Activated gamma-delta T cell treated with anti-CD3 and anti-CD28 coated beads, Interleukin-2, amount 50 U/mL, for 16 hours (primary cell): ENCODE data around the gene FBN3.

ENCODE experiments used
- DNase-seq: peaks from one replicate; pipeline ENCODE4 v3.0.0-alpha.2; 2020; ENCODE audit warnings: low read depth

FBN3 gene

DNA sequence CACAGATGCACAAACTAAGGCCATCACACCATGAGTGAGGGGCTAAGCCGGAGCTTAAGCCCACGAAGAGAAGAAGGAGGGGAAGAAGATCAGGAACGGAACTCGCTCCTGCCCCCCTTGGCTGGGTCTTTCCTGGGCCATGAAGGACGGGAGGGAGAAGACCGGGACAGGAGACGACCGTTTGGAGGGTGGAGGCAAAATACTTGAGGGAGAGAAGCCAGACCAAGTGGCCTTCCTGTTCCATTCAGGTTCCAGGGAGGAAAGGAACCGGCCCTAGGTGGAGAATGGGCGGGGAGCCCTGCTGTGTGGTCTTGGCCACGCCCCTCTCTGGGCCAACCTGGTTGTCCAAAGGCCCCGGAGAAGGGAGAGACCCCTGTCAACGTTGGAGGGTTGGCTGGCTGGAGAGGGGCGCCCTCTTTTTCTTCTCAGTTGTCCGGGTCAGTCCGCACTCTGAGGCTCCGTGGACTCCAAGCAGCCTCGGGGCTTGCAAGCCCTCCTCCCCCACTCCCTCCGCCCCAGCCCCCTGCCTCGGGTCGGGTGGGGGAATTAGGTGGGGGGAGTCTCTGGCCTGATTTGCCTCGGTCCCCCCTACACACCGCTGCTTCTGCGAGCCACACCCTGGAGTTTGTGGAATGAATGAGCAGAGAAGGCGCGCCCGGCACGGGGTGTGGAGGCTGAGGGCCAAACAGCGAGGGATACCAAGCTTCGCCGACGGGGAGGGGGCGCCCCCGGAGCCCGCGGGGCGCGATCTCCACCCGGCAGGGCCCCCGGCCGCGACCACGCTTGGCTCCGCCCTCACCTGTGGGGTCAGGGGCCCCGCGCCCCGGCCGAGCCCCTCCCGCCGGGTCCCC lies 757 bp downstream of the FBN3 start:
- no peak for DNase-seq

DNA sequence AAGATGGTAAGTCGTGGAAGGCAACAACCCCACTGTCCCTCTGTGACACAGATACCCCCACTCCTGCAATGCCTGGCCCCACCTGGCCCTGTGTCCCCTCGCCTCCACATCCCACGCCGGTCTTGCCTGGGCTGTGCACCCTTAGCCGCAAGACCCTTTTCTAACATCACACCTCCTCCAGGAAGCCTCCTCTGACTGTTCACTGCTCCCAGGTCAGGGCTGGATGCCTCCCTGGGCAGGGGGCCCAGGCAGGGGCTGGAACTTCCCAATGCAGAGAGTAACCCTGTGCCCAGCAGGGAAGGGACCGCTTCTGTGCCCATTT lies 1.3 kb downstream of the FBN3 start:
- no peak for DNase-seq

DNA sequence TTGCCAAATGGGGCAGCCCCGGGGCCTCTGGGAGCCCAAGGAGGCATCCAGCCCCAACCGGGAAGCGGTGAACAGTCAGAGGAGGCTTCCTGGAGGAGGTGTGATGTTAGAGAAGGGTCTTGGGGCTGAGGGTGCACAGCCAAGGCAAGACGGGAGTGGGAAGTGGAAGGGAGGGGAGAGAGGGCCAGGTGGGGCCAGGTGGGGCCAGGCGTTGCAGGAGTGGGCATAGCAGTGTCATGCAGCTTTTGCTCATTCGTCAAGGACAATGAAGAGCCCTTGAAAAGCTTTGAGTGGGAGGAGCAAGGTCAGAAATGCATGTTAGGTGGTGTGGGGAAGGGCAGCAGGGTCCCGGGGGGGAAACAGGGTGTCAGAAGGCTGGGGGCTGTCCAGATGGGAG lies 1.8 kb downstream of the FBN3 start:
- DNase-seq: no peak

DNA sequence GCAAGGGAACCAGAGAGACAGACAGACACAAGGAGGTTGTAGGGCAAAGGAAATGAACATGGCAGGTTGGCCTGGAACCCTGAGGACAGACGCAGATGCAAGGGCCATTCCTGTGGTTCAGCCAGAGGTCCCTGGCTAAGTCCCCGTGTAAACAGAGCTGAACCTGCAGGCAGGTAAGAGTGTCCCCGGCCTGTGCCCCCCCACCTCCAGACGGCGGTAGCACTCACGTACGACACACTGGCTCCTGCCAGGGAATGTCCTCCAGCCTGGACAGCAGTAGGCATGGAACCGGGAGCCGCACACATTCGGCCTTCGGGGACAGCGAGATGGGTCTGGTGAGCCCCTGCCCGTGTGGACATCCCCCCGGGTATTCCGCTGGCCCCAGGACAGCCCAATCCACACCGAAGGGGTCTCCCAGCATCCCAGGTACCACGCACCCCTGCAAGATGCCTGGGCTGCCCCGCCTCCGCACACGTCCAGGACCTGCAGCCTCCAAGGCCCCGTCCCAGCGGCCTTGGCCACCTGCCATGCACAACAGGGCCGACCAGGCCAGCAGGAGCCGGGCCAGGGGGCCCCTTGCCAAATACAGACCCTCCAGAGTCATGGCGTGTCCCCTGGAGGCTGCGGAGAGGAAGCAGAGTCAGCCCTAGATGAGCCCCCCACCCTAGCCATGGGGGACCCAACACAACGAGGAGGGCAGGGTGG lies 2.4 kb downstream of the FBN3 start:
- DNase-seq: no peak

DNA sequence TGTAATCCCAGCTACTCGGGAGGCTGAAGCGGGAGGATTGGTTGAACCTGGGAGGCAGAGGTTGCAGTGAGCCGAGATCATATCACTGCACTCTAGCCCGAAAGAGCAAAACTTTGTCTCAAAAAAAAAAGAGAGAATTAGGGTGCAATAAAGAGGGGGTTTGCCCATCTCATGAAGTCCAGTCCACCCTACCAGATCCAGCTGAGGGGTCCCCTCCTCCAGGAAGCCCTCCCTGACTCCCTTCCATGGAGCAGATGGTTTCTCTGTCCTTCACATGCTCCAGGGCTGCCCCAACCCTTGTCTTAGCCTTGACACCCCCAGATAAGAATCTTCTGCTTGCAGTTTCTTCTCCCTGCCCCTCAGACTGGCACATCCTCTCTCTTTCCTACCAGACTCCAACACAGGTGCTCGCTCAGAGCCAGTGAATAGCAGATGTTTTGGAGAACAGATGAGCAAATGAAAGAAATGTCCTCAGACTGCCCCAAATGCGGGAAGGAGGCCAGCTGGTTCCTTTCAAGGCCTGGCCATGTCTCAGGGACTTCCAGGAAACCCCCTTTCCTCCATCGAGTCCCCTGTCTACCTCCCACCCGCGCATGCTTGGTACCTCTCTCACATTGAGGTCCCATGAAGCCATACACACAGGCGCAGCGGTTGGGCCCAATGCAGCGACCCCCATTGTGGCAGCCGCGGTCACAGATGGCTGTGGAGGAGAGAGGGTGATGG lies 5.0 kb downstream of the FBN3 start:
- DNase-seq: no peak

DNA sequence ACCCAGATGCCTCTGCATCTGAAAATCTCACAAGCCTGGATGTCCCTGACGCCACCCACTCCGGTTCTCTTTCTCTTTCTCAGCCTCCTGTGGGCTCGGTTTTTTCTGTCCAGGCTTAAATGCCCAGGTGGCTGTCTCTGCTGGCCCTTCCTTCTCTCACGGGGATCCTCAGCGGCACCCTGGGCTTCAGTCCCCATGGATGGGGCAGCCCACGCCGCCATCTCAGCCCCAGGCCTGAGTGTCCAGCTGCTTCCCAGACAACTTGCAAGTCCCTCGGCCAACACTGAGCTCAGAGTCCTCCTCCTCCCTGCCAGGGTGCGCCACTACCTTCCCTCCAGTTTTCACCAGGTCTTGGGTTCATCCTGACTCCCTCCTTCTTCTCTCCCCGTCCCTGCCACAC lies 6.4 kb downstream of the FBN3 start:
- no peak for DNase-seq

DNA sequence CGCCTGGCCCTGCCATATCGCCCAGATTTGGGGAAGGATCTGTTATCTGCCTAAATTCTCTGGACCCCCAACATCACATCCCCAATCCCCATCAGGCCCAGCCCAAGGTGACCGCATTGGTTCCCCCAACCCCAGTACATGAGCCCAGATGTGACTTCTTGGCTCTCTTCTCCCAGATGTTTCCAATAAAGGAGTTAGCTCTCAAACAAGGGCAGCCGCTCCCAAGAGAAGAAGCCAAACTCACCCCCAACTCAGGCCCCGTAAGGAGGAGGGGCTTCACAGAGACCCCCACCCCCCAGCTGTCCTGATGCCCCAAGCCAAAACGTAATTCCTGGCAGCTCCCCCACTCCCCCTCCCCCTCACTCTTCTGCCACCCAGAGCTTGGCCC lies 6.9 kb downstream of the FBN3 start:
- no peak for DNase-seq

DNA sequence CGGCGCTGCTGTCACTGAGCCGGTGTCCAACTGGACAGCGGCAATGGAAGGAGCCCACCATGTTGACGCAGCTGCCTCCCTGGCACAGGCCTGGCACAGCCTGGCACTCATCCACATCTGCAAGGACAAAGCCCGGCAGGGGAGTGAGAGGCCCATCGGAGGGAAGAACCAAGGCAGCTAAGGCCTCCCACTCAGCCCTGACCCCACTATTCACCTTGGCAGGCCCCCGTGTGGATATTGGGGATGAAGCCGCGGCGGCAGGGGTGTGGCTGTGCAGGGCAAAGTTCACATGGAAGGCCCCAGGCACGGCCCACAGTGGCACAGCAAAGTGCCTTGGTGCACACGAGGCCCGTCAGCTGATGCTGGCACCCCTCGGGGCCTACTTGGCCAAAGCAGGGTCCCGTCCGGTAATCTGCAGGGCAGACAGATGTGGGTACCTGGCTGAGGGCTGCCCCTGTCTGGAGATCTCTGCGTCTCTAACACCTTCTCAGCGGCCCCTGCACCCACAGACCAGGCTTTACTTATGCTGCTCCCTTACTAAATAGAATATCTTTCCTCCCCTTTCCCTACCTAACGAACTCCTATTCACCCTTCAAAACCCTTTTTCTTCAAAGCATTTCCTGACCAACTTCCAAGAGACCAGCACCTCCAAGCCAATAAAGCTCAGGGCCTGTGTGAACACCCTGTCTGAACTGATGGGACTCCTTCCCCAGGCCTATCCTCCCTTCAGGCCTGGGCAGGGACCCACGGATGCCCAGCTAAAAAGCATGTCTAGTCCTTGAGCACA lies 7.5 kb downstream of the FBN3 start:
- no peak for DNase-seq

DNA sequence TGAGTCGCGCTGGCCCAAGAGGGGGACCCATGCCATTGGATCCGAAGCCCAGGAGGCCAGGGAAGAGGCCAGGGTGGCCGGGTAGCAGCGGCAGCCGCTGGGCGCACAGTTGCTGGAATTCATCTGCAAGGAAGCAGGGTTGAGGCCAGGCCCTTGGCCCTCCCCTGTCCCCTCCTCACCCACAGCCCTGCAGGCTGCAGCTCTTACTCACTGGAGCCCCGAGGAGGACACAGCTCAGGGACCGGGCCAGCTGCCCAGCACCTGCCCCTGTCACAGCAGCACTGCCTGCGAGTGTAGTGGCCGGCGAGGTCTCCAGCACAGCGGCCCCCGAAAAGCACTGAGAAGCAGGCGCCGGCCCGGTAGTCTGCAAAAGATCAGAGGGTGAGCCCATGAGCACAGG lies 11.2 kb downstream of the FBN3 start:
- DNase-seq: no peak

DNA sequence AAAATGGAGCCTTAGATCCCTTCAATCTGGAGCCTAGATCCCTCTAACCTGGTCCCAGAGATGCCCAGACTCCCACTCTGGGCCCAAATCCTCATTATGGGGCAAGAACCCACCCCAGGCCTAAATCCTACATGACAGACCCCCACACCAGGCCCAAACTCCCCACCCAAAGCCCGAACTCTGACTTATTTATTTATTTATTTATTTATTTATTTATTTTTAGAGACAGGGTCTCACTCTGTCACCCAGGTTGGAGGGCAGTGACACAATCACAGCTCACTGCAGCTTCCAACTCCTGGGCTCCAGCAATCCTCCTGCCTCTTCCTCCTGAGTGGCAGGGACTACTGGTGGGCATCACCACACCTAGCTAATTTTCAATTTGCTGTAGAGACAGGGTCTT lies 12.0 kb downstream of the FBN3 start:
- DNase-seq: no peak

DNA sequence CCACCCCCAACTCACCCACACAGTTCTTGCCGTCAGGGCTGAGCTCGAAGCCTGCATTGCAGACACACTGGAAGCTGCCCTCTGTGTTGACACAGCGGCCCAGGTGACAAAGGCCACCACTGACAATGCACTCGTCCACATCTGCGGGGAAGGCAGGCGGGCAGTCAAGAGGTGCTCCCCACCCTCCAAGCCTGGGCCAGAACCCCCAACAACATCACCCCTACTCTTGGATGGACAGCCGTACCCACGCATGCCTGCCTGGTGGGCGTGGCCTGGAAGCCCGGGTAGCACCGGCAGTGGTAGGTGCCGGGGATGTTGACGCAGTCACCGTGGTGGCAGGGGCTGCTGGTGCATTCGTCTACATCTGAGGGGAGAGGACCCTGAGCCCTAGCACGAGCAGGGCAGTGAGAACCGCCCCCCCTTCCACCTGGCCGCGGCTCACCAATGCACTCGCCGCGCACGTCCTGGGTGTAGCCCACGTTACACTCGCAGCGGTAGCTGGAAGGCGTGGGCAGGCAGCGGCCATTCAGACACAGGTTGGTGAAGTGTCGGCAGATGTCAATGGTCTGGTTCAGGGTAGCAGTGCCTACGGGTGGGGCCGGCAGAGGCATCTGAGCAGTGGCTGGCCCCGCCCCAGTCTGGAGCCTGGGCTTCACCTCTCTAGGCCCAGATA lies 13.3 kb downstream of the FBN3 start:
- DNase-seq: no peak

DNA sequence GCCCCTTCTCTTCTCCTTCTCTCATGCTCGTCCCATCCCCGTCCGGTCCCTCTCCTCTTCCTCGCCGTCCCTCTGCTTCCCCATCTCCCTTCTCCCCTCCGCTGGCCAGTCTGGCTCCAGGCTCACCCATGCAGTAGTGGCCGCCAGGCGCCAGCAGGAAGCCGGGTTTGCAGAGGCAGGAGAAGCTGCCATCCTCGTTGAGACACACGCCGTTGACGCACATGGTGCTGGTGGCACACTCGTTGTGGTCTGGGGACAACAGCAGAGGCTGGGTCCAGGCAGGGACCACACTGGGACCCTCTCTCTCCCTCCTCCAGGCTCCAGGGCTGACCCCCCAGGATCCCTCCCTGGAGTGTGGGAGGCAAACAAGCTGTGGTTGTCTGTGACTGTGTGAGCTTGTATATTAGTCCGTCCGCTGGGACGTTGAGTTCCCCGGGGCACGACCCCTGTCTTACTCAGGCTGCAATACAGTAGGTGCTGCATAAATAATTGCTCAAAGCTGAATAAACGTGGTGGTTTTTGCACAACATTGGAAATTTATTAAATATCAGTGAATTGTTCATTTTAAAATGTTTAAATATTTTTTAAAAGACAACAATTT lies 16.4 kb downstream of the FBN3 start:
- DNase-seq: no peak

DNA sequence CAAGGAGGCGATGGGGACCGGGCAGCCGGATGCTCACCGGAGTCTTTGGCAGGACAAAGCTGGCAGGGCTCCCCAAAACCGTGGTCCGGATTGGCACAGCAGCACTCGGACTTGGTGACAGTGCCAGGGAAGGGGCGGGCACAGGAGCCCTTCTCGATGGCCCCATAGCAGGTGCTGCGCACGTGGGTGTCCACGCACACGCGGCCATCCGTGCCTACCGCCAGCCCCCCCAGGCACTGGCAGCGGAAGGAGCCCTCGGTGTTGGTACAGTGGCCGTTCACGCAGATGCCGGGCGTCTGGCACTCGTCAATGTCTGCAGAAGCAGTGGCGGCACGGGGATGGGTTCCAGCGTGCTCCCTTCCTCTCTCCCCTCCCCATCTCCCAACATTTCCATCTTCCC lies 17.9 kb downstream of the FBN3 start:
- no peak for DNase-seq

DNA sequence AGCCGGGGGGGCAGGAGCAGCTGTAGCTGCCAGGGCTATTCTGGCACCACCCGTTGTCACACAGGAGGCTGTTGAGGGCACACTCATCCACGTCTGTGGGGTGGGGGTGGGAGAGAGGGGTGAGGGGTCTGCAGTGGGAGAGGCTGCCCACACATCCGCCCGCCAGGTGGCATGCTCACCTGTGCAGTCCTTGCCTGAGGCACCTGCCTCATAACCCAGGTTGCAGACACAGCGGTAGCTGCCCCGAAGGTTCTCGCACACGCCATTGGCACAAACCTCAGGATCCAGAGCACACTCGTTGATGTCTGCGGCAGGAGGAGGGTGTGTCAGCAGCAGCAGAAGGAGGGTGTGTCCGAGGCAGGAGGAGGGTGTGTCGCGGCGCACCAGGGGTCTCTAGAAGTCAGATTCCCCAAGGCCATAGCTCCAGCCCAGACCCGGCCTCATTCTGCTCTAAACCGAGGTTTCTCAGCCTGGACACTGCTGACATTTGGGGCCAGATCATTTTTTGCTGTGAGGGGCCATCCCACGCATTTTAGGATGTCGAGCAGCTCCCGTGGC lies 20.3 kb downstream of the FBN3 start:
- DNase-seq: no peak

DNA sequence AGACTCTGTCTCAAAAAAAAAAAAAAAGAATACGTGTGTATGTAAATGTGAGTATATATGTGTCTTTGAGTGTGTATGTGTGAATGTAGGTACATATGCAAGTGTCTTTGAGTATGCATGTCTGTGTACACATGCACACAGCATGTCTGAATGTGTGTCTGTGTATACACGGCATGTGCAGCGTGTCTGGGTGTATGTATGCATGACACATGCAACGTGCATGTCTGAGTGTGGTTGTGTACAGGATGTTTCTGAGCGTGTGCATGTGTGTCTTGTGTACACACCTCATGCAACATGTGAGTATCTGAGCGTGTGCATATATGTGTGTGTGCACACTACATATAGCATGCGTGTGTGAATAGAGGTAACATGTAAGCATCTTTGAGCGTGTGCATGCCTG lies 20.8 kb downstream of the FBN3 start:
- no peak for DNase-seq

DNA sequence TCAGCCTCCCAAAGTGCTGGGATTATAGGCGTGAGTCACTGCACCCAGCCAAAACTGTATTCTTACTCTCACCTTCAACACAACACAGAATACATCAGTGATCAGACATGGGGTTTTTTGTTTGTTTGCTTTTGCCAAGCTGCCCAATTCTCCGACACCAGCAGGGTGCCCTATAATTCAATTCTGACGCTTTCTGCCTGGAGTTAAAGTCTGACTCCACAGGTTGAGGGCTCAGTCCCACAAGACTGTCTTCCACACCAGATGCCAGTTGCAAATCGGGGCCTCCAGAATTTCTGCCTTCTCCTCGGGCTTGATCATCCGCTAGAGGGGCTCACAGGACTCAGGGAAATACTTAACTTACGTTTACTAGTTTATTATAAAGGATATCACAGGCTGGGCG lies 22.1 kb downstream of the FBN3 start:
- no peak for DNase-seq

DNA sequence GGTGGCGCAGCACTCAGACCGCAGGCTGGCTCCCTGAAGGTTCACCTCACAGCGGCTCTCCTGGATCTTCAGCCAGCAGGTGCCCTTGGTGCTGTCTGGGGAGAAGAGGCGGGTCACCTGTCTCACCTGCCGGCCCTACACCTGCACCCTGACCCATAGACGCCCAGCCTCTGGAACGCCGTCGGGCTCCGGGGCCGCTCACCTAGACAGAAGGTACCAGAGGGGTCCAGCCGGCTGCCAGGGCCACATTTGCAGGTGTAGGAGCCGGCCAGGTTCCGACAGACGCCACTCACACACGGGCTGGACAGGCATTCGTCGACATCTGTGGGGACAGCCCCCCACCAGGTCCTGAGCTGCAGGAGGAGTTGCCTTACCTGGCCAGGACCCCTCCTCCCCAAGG lies 22.9 kb downstream of the FBN3 start:
- no peak for DNase-seq

DNA sequence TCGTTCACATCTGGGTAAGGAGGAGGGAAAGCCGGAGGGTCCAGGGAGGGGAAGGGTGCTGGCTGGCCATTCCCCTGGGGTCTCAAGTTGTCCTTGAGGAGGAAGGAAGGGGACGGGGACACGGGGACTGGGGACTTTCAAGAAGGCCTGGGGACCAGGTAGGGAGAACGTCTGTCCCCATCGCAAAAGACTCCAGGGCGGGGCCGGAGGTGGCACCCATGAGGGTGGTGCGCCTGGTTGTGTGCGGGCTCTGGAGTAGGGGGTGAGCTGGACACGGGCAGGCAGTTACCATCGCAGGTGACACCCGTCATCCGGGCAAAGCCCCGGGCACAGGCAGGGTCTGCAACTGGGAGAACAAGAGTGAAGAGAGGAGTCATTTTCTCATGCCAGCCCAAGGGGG lies 23.4 kb downstream of the FBN3 start:
- DNase-seq: no peak

DNA sequence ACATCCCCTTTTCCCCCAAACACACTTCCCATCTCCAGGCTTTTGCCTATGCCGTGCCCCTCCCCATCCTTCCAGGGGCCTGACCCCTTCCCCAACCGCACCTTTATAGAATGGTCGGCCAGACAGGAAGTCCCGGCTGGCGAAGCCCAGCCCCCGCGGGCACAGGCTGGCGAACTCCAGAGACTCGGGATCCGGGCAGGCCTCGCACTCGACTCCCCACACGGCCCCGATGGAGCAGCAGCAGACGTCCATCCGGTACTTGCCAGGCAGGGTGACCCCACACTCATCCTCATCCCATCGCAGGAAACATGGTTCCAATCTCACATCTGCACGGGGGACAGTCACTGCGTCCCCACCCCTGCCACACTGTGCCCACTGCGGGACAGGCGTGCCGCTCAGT lies 25.7 kb downstream of the FBN3 start:
- no peak for DNase-seq

DNA sequence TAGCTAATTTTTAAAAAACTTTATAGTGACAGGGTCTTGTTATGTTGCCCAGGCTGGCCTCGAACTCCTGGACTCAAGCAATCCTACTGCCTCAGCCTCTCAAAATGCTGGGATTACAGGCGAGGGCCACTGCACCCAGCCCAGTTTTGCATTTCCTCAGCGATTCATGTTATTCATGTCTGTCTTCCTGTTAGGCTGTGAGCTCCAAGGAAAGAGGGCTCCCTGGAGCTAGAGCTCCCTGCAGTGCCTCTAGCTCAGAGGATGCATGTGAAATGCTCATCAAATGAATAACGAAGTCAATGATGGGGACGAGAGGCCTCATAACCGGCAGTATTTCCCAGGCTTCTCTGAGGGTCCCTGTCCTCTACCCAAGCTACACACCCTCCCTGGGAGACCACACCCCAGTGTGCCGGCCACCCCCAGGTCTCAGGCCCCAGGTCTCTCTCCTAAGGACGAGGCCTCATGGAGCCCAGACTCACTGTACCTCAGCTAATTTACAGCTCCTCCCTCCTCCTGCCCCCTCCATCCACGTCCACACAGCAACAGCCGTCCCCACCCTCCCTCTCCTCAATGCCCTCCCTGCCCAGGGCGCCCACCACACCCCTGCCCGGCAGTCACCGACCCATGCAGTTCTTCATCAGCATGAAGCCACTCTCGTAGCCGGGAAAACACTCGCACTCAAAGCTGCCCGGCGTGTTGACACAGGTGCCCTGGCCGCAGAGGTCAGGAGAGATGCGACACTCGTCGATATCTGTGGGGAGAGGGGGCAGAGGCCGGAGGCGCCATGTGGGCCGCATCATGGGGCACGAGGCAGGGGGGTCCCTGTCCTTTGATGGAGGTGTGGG lies 28.5 kb downstream of the FBN3 start:
- DNase-seq: no peak
